Lower leg skin (tissue), 4 donors: ENCODE data around the gene TRAPPC3L. TPM values are rescaled to one million over a fixed set of nuclear protein-coding genes. Genes with fewer than 3 reads are reported as not detected.

ENCODE experiments used
- DNase-seq, 2 donors: peaks; one replicate each; pipeline ENCODE4 v3.0.0-alpha.2; 2019; ENCODE audit warnings: low spot score in 2 of 2
- H3K4me3 ChIP-seq: fragments of 200-600 bp; sonication (generic); 2 replicates; pipeline ENCODE4 v1.5.1; 2017; ENCODE audit warnings: mild to moderate bottlenecking, low read depth; ENCODE audit not compliant: poor library complexity, severe bottlenecking
- CTCF ChIP-seq, 3 donors: fragments of 450-650 bp; IDR thresholded peaks; one replicate each; pipeline ENCODE4 v1.5.1; 2016; ENCODE audit warnings: antibody characterized with exemption in 3 of 3, mild to moderate bottlenecking in 3 of 3, moderate library complexity in 2 of 3
- POLR2A ChIP-seq, 2 donors: fragments of 450-650 bp; IDR thresholded peaks; one replicate each; pipeline ENCODE4 v1.6.1; 2016 to 2017; ENCODE audit warnings: antibody characterized with exemption in 2 of 2, mild to moderate bottlenecking in 1 of 2, moderate library complexity in 1 of 2
- WGBS, 2 donors: methylation state at CpG; one replicate each; pipeline ENCODE4 v1.1.5; 2018; 5-methylcytosine and 5-hydroxymethylcytosine counted together
- intact Hi-C: fragments of 100-400 bp; cut with DNase I; formaldehyde crosslinking; loops from one replicate; pipeline ENCODE4 v1.15.0; 2023; ENCODE audit warnings: low total_unique reads
- total RNA-seq, 4 donors: library from RNA; depleted of rRNA; stranded (reverse); fragments of >200 nt; gene quantifications; one replicate each; pipeline ENCODE4 v1.1.0, GENCODE V29; 2016

Gene TRAPPC3L
- total RNA-seq, 4 donors from 2014 or later = not detected

DNA sequence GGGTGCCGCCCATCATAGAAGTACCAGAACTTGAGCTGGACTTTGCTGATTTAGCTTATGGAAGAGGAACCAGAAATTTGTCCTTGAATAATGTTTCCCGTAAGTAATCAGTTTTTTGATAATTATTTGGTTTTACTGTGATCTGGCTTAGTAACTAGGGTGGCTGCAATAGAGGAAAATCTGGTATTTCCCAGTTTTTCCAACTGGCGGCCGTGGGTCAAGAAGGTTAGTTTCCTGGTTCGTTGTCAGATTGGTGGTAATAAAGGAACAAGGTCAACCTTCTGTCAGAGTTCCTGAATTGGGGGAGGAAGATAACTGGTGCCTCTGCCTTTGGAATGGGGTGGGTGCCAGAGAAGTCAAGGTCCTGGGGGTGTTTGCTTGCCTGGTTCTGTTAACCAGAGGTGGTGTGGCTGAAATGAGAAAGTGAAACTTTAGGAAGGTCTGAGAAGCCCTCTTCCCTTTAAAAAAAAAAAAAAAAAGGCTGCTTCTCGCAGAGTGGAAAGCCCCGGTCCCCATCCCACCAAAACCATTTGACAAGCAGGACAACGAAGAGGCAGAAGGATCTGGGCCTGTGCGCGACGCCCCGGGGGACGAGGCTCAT is 84.1 kb downstream of the TRAPPC3L start, which contains the start of gene CALHM6:
Gene CALHM6, plus strand, starts transcription at position 45 of the 601 bp plus-strand sequence. Its CDS starts 555 bp downstream, at position 600.
- no peak for DNase-seq
- TF ChIP-seq POLR2A (IDR thresholded peaks at IDR 0.05) = no peak
- no peak for TF ChIP-seq CTCF (IDR thresholded peaks at IDR 0.05)
- WGBS, 2 donors = 40 to 46% methylated on average over 13 of the region's 13 CpGs
- peak within 1 kb of the TSS; percentile 10 for H3K4me3 ChIP-seq
- intact Hi-C loops = no loop called here

DNA sequence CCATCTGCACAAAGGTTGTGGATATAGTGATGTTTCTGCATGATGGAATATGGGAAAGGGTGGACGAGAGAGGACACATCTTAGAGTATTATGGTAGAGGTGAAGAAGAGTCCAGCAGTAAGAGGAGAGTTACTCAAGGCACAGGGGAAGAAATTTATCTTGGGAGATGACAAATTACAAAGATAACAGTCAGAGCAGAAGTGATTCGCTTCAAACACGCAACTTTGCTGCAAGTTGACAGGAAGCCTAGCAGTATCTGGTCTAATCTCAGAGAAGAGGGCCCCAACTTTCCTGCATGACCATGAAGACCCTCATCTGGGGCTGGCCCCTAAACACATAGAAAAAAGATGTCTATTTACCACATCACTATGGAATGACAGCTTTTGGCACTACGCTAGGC is 85.6 kb downstream of the TRAPPC3L start:
- WGBS, 2 donors = 93 to 94% methylated on average over 4 of the region's 4 CpGs
- no peak overlapping the region for H3K4me3 ChIP-seq
- intact Hi-C loops = no loop called here
- TF ChIP-seq CTCF (IDR thresholded peaks at IDR 0.05) = no peak
- no peak for TF ChIP-seq POLR2A (IDR thresholded peaks at IDR 0.05)
- DNase-seq = no peak

DNA sequence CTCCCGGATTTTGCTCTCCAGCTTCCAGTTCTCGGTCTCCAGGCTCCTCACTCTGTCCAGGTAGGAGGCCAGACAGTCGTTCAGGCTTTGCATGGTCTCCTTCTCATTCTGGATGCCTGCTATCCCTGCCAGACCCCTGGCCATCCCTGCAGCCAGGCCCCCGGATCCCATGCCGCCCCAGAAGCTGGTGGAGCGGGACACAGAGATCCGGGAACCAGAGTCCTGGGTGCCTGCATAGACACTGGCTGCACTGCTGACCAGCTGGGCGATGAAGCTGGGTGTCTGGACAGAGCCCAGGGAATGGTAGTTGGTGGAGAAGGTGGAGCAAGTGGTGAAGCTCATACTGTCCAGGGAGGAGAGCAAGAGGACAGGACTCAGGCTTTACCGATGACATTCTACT is 87.2 kb downstream of the TRAPPC3L start:
- no peak for DNase-seq
- 91 to 92% methylated on average over 9 of the region's 9 CpGs for WGBS, 2 donors

GRCh38 chr6:116456927-116457326 is 88.6 kb downstream of the TRAPPC3L start:
- TF ChIP-seq CTCF (IDR thresholded peaks at IDR 0.05) = no peak
- TF ChIP-seq POLR2A (IDR thresholded peaks at IDR 0.05) = no peak

More for the DNA sequence above, 87.2 kb downstream of the TRAPPC3L start:
- intact Hi-C loops = no loop called here
- no peak overlapping the region for H3K4me3 ChIP-seq
- TF ChIP-seq CTCF (IDR thresholded peaks at IDR 0.05) = no peak
- TF ChIP-seq POLR2A (IDR thresholded peaks at IDR 0.05) = no peak

DNA sequence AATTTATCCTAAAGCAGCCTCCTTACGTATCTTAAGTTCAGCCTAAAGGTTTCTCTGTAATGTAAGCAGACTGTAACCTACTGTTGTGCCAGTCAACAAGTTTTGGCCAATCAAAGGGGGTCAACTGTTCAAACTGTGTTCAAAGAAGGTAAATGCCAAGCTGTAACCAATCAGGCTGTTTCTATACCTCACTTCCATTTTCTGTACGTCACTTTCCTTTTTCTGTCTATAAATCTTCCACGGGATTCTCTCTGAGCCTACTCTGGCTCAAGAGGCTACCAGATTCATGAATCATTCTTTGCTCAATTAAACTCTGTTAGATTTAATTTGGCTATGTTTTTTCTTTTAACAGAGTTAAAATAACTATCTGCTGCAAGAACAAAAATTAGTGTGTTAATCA is 89.4 kb downstream of the TRAPPC3L start:
- WGBS, 2 donors = 88 to 89% methylated on average over 3 of the region's 3 CpGs
- intact Hi-C loops = no loop called here
- no peak for DNase-seq
- TF ChIP-seq CTCF (IDR thresholded peaks at IDR 0.05) = no peak
- TF ChIP-seq POLR2A (IDR thresholded peaks at IDR 0.05) = no peak
- H3K4me3 ChIP-seq = no peak overlapping the region

More at GRCh38 chr6:116456927-116457326, 88.6 kb downstream of the TRAPPC3L start:
- intact Hi-C loops = no loop called here
- WGBS, 2 donors = 72 to 77% methylated on average over 2 of the region's 2 CpGs
- DNase-seq = no peak
- H3K4me3 ChIP-seq = no peak overlapping the region

DNA sequence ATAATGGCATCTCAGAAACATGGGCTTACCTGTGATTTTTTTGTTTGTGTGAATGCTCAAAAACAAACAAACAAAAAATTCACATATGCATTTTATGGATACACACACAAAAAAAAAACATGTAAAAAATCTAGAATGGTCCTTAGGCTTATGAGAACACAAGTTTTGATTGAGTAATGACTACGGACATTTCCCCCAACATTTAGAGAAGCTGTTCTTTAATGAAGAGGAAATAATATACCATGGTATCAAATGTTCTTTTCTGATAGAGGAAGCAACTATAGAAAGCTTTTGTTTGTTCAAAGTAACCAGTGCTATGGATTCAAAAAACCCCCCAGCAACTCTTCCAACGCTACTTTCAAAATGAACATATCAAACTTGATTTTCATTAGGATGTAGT is 93.0 kb downstream of the TRAPPC3L start:
- WGBS, 2 donors = 85 to 94% methylated on average over 2 of the region's 2 CpGs
- TF ChIP-seq POLR2A (IDR thresholded peaks at IDR 0.05) (no peak), CTCF (IDR thresholded peaks at IDR 0.05) (no peak)
- H3K4me3 ChIP-seq = no peak overlapping the region
- DNase-seq = no peak
- intact Hi-C loops = no loop called here
